ENCODE measurements around the gene HP. TPM values are rescaled to one million over a fixed set of nuclear protein-coding genes. Genes with fewer than 3 reads are reported as not detected.

Gene HP
- total and polyA plus RNA-seq, 2 donors (not counting 1 experiment from before 2014, with no cell fraction given), result not detected

DNA sequence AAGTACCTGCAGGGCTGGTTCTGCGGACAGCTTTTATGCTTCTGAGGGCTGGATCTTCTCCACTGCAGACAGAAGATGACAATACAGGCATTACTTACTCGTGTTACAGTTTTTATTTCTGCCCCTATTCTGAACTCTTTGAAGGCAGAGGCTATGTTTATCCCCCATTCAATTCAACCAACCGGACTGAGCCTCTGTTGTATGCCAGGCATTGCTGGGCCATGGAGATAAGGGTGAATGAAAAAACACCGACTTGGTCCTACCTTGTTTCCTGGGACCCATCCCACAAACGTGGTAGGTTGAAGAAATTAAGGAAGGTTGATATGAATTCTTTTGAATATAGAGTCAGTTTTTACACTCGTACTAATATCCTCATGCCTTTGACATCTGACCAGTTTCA lies 10.0 kb upstream of the HP start:
- 86% methylated on average over 1 of the region's 6 CpGs for WGBS (ENCODE audit: insufficient coverage)
- Mint-ChIP-seq H3K9me3 (ENCODE audit: insufficient read depth) (peaks cover 5% of the 10 kb centered on the region), H3K27me3 (no peaks in the 10 kb centered on the region), H3K4me3 (no peak overlapping the region), H3K27ac (no peak overlapping the region), H3K4me1 (no peaks in the 10 kb centered on the region)
- ATAC-seq (ENCODE audit: low read depth) (no peak), DNase-seq (no peak)
- Histone ChIP-seq H3K36me3 (replicated peaks in 1 of 2; ENCODE audit: control extremely low read depth in 1 of 2, control insufficient read depth in 1 of 2, extremely low read depth in 1 of 2, insufficient read depth in 2 of 2, low read length in 1 of 2) (peaks cover 6 to 16% of the 10 kb centered on the region in 2 experiments), H3K4me2 (replicated peaks; ENCODE audit: low read depth, low read length, poor library complexity, severe bottlenecking) (no peak overlapping the region), H4K20me1 (ENCODE audit: control insufficient read depth, insufficient read depth, low read length, poor library complexity, severe bottlenecking) (no peaks in the 10 kb centered on the region), H3K9me3 (ENCODE audit: control extremely low read depth in 1 of 3, control insufficient read depth in 2 of 3, insufficient read depth in 1 of 3, low read length in 2 of 3) (peaks cover under 1 to 7% (median 1%) of the 10 kb centered on the region in 3 donors), H3K4me3 (ENCODE audit: control extremely low read depth in 1 of 5, extremely low read depth in 1 of 5, insufficient read depth in 1 of 5, low read depth in 2 of 5, low read length in 4 of 5) (no peak overlapping the region), H3K27me3 (replicated peaks in 1 of 4; ENCODE audit: control extremely low read depth in 1 of 4, control insufficient read depth in 3 of 4, insufficient read depth in 4 of 4, low read length in 3 of 4) (no peaks in the 10 kb centered on the region), H3K27ac (ENCODE audit: low read length in 2 of 2) (no peak overlapping the region), H3K4me1 (ENCODE audit: control insufficient read depth in 2 of 2, insufficient read depth in 2 of 2, low read length in 2 of 2) (no peaks in the 10 kb centered on the region), H3K79me2 (ENCODE audit: control insufficient read depth, insufficient read depth, low read length) (no peaks in the 10 kb centered on the region), H2AFZ (ENCODE audit: insufficient read depth, low read depth, low read length, poor library complexity, severe bottlenecking) (no peak overlapping the region), H3K9ac (ENCODE audit: low read length) (no peak overlapping the region)
- intact Hi-C loops (cut with micrococcal nuclease), result no loop called here
- ChIA-PET CTCF (no interaction called here), POLR2A (no interaction called here)
- TF ChIP-seq, protein P1, sequence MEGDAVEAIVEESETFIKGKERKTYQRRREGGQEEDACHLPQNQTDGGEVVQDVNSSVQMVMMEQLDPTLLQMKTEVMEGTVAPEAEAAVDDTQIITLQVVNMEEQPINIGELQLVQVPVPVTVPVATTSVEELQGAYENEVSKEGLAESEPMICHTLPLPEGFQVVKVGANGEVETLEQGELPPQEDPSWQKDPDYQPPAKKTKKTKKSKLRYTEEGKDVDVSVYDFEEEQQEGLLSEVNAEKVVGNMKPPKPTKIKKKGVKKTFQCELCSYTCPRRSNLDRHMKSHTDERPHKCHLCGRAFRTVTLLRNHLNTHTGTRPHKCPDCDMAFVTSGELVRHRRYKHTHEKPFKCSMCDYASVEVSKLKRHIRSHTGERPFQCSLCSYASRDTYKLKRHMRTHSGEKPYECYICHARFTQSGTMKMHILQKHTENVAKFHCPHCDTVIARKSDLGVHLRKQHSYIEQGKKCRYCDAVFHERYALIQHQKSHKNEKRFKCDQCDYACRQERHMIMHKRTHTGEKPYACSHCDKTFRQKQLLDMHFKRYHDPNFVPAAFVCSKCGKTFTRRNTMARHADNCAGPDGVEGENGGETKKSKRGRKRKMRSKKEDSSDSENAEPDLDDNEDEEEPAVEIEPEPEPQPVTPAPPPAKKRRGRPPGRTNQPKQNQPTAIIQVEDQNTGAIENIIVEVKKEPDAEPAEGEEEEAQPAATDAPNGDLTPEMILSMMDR (IDR thresholded peaks at IDR 0.05), result no peak
- no peak for TF ChIP-seq EZH2 (IDR thresholded peaks at IDR 0.05; ENCODE audit: borderline replicate concordance, insufficient read depth, low read depth, low read length, poor library complexity, severe bottlenecking)

DNA sequence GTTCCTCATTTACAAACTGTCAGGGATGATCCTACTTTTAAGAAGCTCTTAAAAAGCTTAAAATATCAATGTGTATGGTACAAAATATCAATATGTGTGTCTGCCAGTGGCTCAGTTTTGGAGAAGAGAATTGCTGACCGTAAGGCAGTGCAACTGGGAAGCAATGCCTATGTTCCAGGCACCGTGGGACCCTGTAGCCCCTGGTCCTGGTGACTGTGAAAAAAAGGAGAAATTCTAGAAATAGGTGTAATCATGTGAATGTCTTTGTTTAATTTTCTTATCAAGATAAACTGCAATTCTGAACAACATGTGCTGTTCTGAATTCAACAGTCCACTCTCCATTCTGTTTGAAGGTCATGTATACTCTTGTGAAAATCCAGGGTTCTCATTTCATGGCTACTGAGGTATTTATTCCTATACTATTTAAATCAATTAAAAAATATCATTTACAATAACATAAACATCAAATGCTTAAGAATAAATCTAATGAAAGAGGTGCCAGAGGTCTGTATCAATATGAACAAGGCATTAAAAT lies 9.4 kb upstream of the HP start:
- ChIA-PET CTCF (no interaction called here), POLR2A (no interaction called here)
- H3K27me3 ChIP-seq (replicated peaks in 1 of 4; ENCODE audit: control extremely low read depth in 1 of 4, control insufficient read depth in 3 of 4, insufficient read depth in 4 of 4, low read length in 3 of 4), result no peaks in the 10 kb centered on the region
- no peaks in the 10 kb centered on the region for H3K4me1 Mint-ChIP-seq
- intact Hi-C loops (cut with micrococcal nuclease), result no loop called here
- DNase-seq, result no peak
- no peak overlapping the region for H3K4me2 ChIP-seq (replicated peaks; ENCODE audit: low read depth, low read length, poor library complexity, severe bottlenecking)
- no peak overlapping the region for H3K9ac ChIP-seq (ENCODE audit: low read length)
- no peaks in the 10 kb centered on the region for H3K4me1 ChIP-seq (ENCODE audit: control insufficient read depth in 2 of 2, insufficient read depth in 2 of 2, low read length in 2 of 2)
- WGBS (ENCODE audit: insufficient coverage), result 86% methylated on average over 1 of the region's 2 CpGs
- no peak overlapping the region for H3K4me3 ChIP-seq (ENCODE audit: control extremely low read depth in 1 of 5, extremely low read depth in 1 of 5, insufficient read depth in 1 of 5, low read depth in 2 of 5, low read length in 4 of 5)
- TF ChIP-seq EZH2 (IDR thresholded peaks at IDR 0.05; ENCODE audit: borderline replicate concordance, insufficient read depth, low read depth, low read length, poor library complexity, severe bottlenecking), result no peak
- TF ChIP-seq, protein P1 (IDR thresholded peaks at IDR 0.05), result no peak
- peaks cover 1 to 12% (median 7%) of the 10 kb centered on the region in 3 donors for H3K9me3 ChIP-seq (ENCODE audit: control extremely low read depth in 1 of 3, control insufficient read depth in 2 of 3, insufficient read depth in 1 of 3, low read length in 2 of 3)
- no peaks in the 10 kb centered on the region for H3K27me3 Mint-ChIP-seq
- H3K4me3 Mint-ChIP-seq, result no peak overlapping the region
- ATAC-seq (ENCODE audit: low read depth), result no peak
- H2AFZ ChIP-seq (ENCODE audit: insufficient read depth, low read depth, low read length, poor library complexity, severe bottlenecking), result no peak overlapping the region
- peaks cover 6 to 16% of the 10 kb centered on the region in 2 experiments for H3K36me3 ChIP-seq (replicated peaks in 1 of 2; ENCODE audit: control extremely low read depth in 1 of 2, control insufficient read depth in 1 of 2, extremely low read depth in 1 of 2, insufficient read depth in 2 of 2, low read length in 1 of 2)
- H3K27ac Mint-ChIP-seq, result no peak overlapping the region
- H3K27ac ChIP-seq (ENCODE audit: low read length in 2 of 2), result no peak overlapping the region
- no peaks in the 10 kb centered on the region for H3K79me2 ChIP-seq (ENCODE audit: control insufficient read depth, insufficient read depth, low read length)
- H3K9me3 Mint-ChIP-seq (ENCODE audit: insufficient read depth), result peaks cover 6% of the 10 kb centered on the region
- H4K20me1 ChIP-seq (ENCODE audit: control insufficient read depth, insufficient read depth, low read length, poor library complexity, severe bottlenecking), result no peaks in the 10 kb centered on the region
